GM18505 (cell line): Measurements from ENCODE around the gene CUBN.

ENCODE experiments used
- ATAC-seq: cut with Tn5 transposase; IDR thresholded peaks from one replicate; pipeline ENCODE4 v1.9.1; 2021; ENCODE audit not compliant: unreplicated experiment
- POLR2A ChIP-seq: IDR thresholded peaks from 4 replicates; pipeline ENCODE4 v1.6.1; 2011; ENCODE audit warnings: borderline replicate concordance; ENCODE audit not compliant: insufficient read depth, insufficient read length; ENCODE audit errors: extremely low read depth

Gene CUBN

DNA sequence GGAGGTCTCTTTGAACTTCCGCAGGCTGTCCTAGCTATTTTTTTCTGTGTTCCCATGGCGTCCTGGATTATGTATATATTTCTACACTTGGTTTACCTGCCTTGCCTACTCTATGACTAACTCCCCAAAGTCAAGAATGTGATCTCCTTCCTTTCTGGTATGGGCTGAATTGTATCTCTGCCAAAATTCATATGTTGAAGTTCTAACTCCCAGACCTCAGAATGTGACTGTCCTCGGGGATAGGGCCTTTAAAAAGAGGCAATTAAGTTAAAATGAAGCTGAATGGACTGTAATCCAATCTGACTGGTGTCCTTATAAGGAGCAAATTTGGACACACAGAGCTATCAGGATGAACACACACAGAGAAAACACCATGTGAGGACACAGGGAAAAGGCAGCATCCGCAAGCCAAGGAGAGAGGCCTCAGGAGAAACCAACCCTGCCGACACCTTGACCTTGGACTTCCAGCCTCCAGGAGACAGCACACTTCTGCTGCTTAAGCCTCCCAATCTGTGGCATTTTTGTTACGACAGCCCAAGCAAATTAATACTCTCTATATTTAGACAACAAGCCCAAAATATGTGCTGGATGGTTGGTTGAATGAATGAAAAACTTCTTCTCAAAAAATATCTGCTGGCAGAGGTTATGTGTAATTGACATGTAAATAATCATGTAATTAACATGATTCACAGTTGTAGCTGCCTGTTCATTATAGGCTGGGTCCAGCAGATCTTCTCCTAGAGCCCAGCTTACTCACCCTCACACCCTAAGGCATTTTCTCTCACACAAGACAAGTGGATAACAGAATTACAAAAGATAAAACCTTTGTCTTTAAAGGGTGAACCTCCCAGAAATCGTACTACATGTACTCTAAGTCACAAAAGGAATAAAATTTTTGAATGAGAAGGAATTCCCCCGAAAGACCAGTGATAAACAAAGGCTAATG is 123.7 kb downstream of the CUBN start:
- TF ChIP-seq POLR2A = no peak
- ATAC-seq = no peak

DNA sequence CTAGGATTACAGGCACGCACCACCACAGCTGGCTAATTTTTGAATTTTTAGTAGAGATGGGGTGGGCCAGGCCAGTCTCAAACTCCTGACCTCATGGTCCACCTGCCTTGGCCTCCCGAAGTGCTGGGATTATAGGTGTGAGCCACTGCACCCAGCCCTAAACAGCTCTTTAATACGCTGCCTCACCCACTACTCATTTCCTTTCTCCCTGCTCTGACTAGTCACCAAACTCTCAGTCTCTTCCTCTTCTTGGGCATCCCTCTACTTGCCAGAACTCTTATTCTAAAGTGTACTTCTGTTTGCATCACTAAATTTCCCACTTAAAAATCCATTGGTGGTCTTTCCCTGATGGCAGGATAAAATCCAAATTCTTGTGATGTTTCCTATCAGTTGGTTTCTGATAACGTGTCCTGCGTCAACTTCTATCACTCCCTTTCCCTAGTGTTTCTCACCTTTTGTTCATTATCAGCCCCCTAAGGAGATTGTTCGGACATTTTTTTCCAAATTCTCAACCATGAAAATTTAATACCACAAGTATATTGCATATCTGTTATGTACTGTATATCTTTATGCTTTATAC is 124.7 kb downstream of the CUBN start:
- TF ChIP-seq POLR2A = no peak
- no peak for ATAC-seq

- no peak for TF ChIP-seq POLR2A
Measured at GRCh38 chr10:17003651-17004286, 125.8 kb downstream of the CUBN start.

GRCh38 chr10:17003151-17003550 is 126.5 kb downstream of the CUBN start:
- no peak for ATAC-seq
- TF ChIP-seq POLR2A = no peak

More at GRCh38 chr10:17003651-17004286, 125.8 kb downstream of the CUBN start:
- no peak for ATAC-seq

DNA sequence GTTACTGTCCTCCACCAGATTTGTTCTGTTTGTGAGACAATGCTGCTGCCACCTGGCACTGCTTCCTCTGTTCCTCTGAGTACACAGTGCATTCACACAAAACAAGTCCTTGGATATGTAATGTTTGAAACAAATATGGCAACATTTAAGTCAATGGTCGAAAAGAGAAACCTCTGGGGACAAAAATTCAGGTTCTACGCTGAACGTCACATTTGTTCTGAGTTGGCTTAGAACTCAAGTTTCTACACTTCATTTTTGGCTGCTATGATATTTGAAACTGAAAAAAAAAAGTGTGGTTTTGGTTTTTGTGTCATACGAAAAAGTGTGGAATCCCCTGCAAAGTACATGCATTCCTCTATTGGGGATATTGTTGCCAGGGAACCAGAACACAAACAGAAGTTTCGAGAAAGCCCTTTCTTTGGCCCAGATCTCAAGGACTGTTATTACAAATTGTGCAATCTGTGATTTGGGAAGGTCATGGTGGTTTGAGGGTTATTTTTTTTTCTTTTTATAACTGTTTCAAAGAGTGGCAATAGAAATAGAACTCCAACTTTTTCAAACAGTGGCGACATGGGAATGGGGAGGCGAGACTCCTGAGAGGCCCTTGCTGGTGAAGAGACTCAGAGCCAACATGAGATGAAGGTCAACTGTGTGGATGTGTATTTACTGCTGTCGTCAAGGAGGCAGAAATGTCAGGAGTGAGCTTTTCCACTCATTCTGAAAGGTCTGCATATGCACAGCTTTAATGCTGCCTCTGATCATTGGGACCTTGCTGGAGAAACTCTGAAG is 127.5 kb downstream of the CUBN start:
- peak; percentile 56 for ATAC-seq
- no peak for TF ChIP-seq POLR2A

GRCh38 chr10:17001297-17001744 is 128.3 kb downstream of the CUBN start:
- no peak for TF ChIP-seq POLR2A
- no peak for ATAC-seq

GRCh38 chr10:16999665-17000451 is 129.8 kb downstream of the CUBN start:
- no peak for ATAC-seq
- TF ChIP-seq POLR2A = no peak

DNA sequence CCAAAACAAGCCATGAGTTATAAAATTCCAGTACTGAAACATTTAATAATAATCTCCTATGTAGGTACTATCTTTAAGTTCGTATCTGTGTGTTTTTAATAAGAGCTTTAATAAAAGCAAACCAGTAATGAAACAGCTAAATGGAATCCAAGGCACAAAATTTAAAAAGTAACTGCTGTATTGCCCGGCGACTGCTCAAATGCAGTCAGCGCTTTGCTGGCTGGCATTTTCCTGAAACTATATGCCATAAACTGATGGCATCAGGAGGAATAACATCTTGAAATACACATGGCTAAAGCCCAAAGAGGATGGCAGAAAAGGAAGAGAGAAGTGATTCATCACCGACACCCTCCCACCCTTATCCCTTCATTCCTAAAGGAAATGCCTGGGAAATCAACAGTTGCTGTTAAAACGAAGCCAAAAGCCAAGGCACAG is 133.1 kb downstream of the CUBN start:
- no peak for TF ChIP-seq POLR2A
- ATAC-seq = no peak

DNA sequence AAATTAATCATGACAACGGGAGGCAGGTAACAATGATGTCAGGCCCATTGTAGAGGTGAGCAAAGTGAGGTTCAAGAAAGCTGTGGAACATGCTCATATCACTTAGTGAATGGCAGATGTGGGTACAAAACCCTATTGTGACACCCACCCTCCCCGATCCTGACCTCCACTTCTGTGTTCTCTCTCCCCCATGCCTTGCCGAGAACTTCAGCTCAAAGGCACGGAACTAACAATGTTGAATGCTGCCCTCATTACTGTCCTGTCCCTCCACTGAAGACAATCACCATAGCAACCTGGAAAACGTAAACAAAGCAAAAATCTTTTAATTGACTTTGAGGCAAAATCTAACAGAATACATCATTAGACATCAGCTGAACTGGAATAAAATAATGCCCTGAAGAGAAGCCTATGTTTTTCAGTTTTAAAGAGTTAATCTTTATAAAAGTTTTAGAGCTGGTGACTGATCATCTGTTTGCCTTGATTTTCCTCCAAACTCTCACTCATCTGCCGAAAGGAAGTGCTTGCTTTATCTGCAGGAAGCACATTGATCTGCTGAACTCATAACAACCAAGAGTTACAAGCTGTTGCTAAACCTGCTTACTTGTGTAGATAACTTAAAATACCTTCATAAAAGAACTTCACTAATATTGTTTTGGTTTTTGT is 133.6 kb downstream of the CUBN start:
- no peak for TF ChIP-seq POLR2A
- no peak for ATAC-seq

DNA sequence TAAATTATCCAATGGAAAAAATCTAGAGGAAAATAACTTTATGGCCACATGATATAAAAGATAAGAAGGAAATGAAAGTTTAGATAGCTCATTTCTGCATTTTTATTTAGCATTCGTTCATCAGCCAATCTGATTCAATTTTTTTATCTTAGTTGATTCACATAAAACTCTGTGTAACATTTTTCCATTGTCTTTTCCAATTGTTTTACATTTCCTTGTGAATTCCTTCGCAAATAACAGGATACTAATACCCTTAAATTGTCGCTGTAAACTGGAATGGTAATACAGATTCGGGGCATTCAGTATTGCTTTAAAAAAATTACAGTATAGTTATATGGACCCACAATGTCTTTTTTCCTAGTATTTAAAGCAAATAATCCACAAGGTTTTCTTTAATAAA is 136.4 kb downstream of the CUBN start:
- TF ChIP-seq POLR2A = no peak
- no peak for ATAC-seq

- ATAC-seq = no peak
- TF ChIP-seq POLR2A = no peak
Measured at GRCh38 chr10:16992611-16993119, 136.9 kb downstream of the CUBN start.

DNA sequence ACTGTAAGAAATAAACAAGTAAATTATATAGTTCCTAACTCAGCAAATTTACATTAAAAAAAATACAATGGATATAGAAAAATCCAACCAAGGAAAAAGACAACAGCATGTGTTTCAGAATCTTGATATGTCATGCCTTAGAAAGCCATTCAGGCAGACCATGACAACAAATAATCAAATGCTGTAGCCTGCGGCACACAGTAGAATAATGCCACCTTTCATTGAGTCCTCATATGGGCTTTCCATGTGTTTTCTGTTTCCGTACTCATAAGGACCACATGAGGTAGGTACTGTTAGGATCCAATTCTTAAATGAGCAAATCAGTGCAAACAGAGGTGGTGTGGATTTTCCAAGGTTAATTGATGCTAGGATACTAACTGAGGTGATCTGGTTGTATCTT is 138.6 kb downstream of the CUBN start:
- no peak for ATAC-seq
- no peak for TF ChIP-seq POLR2A

DNA sequence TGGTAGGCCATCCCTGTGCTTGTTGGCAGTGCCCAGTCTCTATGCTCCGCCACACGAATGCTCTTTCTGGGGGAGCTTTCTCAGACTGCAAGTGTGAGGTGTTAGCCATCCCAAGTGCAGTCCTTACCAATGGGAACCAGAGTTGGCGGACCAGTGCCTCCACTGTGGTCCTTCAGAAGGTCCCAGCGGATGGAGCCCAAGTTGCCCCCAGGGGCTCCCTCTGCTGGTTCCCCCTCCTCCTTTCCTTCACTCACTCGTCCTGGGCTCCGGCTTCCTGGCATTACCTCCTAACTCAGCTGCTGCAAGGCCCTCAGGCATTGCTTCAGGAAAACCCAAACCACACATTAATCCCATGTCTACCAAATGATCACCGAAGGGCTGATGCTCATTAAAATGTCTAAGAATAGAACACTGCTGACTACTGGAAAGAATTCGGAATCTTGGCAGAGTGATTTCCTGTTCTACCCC is 139.8 kb downstream of the CUBN start:
- TF ChIP-seq POLR2A = no peak
- no peak for ATAC-seq
